Fibroblast of skin of right quadriceps (primary cell): Measurements from ENCODE around the gene LPO.

Experiments used
- DNase-seq: peaks from one replicate; pipeline ENCODE4 v3.0.0-alpha.2; 2013

Gene LPO

GRCh38 chr17:58229881-58230280, 8.5 kb upstream of the LPO start:
- no peak for DNase-seq

- peak; percentile 67 for DNase-seq
Measured at GRCh38 chr17:58231641-58232040, 6.7 kb upstream of the LPO start.

GRCh38 chr17:58232707-58233156, 5.7 kb upstream of the LPO start:
- peak; percentile 90 for DNase-seq

- no peak for DNase-seq
Measured at GRCh38 chr17:58233543-58233942, 4.8 kb upstream of the LPO start.

- DNase-seq, result no peak
Measured at GRCh38 chr17:58234512-58234911, 3.9 kb upstream of the LPO start.

- DNase-seq, result no peak
Measured at GRCh38 chr17:58235821-58236220, 2.6 kb upstream of the LPO start.

- no peak for DNase-seq
Measured at GRCh38 chr17:58236394-58236793, 2.0 kb upstream of the LPO start.

- no peak for DNase-seq
Measured at GRCh38 chr17:58239987-58240386, 1.6 kb downstream of the LPO start.

GRCh38 chr17:58242171-58242784, 3.9 kb downstream of the LPO start:
- DNase-seq, result no peak

- DNase-seq, result no peak
Measured at GRCh38 chr17:58244963-58245362, 6.6 kb downstream of the LPO start.

- peak; percentile 34 for DNase-seq
Measured at GRCh38 chr17:58245428-58246103, 7.2 kb downstream of the LPO start.

- no peak for DNase-seq
Measured at GRCh38 chr17:58246104-58246740, 7.8 kb downstream of the LPO start.

- DNase-seq, result no peak
Measured at GRCh38 chr17:58246781-58247180, 8.4 kb downstream of the LPO start.

GRCh38 chr17:58247511-58248363, 9.4 kb downstream of the LPO start:
- no peak for DNase-seq

GRCh38 chr17:58248955-58249269, 10.5 kb downstream of the LPO start:
- no peak for DNase-seq

GRCh38 chr17:58249270-58250133, 11.1 kb downstream of the LPO start:
- peak; percentile 51 for DNase-seq

- no peak for DNase-seq
Measured at GRCh38 chr17:58250344-58251011, 12.1 kb downstream of the LPO start.

GRCh38 chr17:58252141-58252540, 13.8 kb downstream of the LPO start:
- no peak for DNase-seq

GRCh38 chr17:58253082-58253481, 14.7 kb downstream of the LPO start:
- DNase-seq, result no peak

GRCh38 chr17:58254803-58255202, 16.4 kb downstream of the LPO start:
- DNase-seq, result no peak

GRCh38 chr17:58262149-58262548, 23.8 kb downstream of the LPO start:
- no peak for DNase-seq

GRCh38 chr17:58263773-58264172, 25.4 kb downstream of the LPO start:
- DNase-seq, result no peak
